ENCODE measurements around the gene PAX7.

GRCh38 chr1:18697541-18697940 lies 66.9 kb downstream of the PAX7 start:
- TF ChIP-seq, protein P1, sequence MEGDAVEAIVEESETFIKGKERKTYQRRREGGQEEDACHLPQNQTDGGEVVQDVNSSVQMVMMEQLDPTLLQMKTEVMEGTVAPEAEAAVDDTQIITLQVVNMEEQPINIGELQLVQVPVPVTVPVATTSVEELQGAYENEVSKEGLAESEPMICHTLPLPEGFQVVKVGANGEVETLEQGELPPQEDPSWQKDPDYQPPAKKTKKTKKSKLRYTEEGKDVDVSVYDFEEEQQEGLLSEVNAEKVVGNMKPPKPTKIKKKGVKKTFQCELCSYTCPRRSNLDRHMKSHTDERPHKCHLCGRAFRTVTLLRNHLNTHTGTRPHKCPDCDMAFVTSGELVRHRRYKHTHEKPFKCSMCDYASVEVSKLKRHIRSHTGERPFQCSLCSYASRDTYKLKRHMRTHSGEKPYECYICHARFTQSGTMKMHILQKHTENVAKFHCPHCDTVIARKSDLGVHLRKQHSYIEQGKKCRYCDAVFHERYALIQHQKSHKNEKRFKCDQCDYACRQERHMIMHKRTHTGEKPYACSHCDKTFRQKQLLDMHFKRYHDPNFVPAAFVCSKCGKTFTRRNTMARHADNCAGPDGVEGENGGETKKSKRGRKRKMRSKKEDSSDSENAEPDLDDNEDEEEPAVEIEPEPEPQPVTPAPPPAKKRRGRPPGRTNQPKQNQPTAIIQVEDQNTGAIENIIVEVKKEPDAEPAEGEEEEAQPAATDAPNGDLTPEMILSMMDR (IDR thresholded peaks at IDR 0.05) = no peak
- no peak for TF ChIP-seq POLR2AphosphoS5 (IDR thresholded peaks at IDR 0.05)
- TF ChIP-seq EP300 (IDR thresholded peaks at IDR 0.05) = no peak
